ENCODE data around the gene ZXDC.
A peak's percentile ranks its signal among the peaks of the same experiment; 100 is the strongest.

ZXDC gene

GRCh38 chr3:126488886-126489569, 13.3 kb upstream of the ZXDC start:
- no peak for DNase-seq

- DNase-seq: no peak
Measured at GRCh38 chr3:126488185-126488584, 12.5 kb upstream of the ZXDC start.

- no peak for DNase-seq
Measured at GRCh38 chr3:126487151-126487771, 11.6 kb upstream of the ZXDC start.

GRCh38 chr3:126486360-126486847, 10.7 kb upstream of the ZXDC start:
- DNase-seq: no peak

DNA sequence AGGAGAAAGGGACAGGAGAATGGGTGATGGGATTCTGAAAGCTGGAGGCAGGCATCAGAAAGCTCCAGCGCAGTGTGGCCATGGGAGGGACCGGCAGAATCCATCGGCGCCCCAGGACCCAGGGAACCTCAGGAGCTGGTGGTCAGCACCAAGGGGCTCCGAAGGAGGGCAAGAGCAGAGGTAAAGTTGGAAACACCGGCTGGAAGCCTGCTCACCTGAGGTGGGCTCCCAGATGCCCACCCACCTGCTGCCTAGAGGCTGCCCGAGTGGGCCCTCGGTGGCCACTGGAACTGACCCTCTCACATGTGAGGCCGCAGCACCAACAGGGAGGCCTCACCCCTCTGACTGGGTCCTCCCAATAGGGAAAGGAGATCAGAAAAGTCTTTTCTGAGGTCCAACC, 10.3 kb upstream of the ZXDC start:
- DNase-seq: no peak

DNA sequence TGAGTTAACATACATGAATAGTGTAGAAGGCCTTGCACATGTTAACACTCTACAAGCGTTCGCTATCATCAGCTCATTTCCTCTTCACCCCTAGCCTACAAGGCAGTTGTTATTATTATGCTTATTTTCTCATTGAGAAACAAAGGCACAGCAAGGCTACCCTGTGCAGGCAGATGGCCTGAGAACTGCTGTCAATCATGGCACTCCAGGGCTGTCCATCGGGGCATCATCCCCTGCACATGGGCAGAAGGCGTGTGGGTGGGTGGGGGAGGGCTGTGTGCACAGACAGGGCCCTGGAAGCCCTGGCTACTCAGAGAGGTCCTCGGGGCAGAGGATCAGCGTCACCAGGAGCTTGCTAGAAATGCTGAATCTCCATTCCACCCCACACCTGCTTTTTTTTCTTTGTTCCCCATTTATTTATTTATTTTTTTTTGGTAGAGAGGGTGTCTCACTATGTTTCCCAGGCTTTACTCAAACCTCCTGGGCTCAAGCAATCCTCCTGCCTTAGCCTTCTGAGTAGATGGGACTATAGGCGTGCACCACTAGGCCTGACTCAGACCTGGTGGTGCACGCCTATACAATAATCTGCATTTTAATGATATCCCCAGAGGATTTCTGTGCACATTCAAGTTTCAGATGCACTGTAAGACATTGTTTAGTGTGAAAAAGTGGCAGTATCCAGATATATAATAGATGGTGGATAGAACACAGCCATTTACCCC, 9.6 kb upstream of the ZXDC start:
- no peak for DNase-seq

DNA sequence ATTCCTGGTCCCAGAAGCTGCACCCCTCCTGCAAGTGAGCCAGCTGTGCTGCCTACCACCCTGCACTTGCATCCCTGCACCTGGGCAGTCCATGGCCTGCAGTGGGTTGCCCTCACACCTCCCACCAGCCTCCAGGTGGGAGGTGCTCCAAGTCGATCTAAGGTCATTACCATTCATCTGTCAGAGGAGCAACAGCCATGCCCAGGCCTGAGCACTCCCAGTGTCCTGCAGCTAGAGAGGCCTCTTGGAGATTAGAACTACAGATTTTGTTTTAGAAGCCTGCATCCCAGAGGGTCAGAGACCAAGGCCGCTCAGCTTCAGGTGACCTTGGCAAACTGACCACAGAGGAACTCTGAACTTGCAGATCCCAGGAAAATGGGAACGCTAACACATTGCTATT, 9.0 kb upstream of the ZXDC start:
- DNase-seq: no peak

DNA sequence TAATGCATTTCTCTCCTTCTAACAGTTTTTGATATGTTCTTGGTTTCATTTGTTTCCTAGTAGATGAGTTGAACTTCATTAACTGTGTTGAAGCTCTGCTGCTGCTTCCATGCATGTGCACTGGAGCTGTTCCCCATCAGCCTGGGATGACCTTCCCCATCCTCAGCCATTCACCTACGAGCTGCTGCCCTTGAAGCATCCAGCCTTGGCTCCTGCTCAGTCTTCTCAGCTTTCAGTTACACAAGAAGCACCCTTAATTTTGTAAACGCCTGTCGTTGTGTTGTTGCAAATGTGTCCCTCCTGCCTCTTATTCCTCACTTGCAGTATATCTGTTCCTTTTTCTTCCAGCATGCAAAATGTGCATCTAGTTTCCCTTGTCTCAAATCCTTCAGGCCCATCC, 8.5 kb upstream of the ZXDC start:
- DNase-seq: no peak

- no peak for DNase-seq
Measured at GRCh38 chr3:126483321-126483761, 7.7 kb upstream of the ZXDC start.

GRCh38 chr3:126482503-126483255, 7.0 kb upstream of the ZXDC start:
- DNase-seq: no peak

DNA sequence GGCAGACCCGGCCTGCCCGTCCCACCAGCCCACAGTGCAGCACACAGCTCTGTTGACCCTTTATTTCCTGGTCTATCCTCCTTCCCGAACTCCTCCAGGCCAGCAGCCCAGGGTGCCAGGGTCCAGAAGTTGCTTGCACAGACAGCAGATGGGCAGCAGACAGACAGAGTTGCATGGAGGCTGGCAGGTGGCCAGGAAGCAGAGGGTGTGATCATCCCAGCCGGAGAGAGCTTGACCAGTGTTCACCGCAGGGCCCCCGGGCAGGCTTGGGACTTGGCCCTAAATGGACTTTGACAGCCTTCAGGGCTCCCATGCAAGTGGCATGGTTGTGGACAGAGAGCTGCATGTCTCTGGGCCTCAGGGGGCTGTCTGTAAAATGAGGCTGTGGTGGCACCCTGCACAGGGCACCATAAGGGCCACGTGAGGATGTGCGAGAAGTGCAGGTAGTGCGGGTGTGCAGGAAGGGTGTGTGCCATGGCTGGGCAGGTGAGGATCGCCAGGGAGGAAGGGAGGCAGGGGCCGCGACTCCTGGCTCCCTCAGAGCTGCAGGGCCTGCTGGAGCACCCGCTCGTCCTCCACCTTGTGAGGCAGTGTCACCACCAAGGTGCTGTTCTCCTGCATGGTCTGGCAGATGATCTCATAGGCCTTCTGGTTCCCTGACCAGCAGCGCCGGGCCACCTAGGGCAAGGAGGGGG, 6.3 kb upstream of the ZXDC start:
- DNase-seq: no peak

- no peak for DNase-seq
Measured at GRCh38 chr3:126480861-126481260, 5.2 kb upstream of the ZXDC start.

DNA sequence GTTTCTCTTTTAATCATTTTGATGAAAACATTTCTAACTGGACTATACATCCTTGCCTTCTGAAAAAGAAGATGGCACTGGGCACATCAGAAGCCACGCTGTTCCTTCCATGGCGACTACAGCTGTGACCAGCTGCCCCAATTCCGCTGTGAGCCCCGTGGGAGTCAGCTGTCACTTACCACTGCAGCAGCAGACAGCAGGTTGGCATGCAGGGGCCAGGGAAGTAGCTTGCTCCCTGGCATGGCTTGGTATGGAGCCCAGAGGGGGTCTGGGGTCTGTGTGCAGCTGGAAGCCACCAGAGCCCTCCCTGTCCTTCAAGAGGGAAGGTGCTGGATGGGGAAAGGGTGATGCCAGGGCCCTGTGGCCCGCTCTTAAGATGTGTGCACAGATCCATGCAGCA, 4.5 kb upstream of the ZXDC start:
- no peak for DNase-seq

- no peak for DNase-seq
Measured at GRCh38 chr3:126479642-126480041, 4.0 kb upstream of the ZXDC start.

DNA sequence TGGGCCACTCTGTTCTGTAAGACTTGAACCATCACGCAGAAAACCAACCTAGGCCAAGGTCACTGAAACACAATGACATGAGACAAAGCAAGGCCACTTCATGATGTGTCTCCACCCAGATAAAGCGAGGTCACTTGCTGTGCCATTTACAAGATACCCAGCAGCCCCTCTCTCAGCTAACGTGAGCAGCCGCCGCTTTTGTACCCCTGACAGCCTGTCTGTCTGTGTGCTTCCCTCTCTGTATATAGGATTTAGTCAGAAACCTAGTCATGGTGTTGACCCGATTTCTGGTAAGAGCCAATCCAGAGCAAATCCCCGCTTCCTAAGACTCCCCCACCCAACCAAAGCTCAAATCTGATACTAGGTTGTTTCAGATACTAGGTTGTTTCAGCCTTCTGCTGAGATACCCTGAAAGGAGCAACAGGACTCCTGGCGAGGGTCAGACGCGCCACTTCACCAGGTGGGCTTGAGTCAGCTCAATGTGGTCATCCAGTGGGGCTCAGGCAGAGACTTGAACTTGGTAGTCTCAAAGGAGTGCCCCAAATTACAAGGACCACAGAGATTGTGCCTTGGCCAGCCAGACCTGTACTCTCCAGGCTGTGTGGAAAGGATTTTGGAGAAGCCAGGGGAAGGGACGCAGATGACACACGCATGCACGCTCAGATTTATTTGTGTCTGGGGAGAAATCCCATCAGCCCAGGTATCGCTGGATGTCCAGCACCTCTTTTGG, 3.1 kb upstream of the ZXDC start:
- no peak for DNase-seq

GRCh38 chr3:126477061-126477380, 1.3 kb upstream of the ZXDC start:
- DNase-seq: no peak

DNA sequence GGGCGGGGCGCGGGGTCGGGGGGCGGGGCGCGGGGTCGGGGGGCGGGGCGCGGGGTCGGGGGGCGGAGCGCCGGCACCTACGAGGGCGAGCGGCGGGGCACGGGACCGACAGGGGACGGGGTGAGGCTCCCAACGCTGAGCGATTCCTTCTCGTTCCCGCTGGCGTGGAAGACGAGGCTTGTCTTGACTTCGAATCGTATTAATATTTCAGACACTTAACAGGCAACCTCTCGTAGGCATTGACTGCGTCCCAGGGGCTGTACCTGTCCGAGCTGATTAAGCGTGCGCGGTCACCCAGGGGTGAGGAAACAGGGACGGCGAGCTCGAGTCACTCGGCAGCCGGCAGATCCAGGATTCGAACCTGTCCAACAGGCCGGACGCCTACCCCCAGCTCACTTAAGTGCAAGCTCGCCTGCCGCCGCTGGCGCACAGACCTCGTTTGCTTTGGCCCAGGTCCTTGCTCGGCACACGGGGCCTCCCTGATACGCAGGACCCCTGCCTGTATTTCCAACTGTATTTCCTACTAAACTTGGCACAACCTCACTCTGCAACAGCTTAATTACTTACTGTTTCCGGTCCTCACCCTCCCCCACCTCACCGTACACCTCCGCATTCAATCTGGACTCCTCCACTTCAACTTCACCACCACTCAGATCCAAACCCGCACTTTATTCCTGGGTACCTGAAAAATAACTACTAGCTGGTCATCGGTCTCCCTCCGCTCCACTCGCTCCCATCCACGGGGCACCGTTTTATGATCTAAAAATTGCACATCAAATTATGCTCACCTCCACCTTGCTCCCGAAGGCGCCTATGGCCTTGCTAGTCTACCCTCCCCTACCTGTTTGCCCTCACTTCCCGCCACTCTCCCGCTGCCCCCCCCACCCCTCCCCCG, 722 bp upstream of the ZXDC start:
- DNase-seq: peak in 1 of 2 donors; percentile 76

DNA sequence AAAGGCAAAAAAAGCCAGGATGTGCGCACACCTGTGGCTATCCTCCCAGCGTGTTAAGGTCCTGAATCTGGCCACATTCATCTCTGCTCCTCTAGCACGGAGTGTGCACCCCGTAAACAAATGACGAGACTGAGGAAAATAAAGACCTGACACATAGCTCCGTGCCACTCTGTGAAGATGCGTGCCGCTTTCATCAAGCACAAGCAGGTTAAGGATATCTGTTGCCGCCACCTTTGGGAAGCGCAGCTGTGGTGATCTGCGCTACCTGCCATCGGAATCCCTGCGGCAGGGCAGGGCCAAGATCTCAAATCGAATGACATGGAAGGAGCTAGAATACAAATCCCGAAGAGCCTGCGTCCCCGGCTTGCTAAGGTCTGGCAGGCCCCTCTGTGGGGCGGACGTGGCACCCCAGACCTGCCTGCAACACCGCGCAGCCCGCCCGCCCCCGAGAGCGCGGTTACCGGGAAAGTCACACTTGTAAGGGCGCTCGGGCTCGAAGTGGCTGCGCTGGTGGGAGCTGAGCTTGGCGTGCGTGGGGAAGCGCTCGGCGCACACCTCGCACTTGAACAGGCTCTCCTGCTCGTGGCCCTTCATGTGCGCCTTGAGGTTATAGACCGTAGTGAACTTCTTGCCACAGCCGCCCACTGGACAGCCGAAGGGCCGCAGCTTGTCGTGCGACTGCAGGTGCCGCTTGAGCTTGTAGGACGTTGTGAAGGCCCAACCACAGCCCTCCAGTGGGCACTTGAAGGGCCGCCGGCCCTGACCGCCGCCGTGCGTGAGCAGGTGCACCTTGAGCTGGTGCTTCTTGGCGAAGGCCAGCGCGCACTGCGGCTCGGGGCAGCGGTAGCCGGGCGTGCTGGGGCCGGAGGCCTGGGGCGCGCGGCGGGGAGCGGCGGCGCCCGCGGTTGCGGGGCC, 936 bp downstream of the ZXDC start:
- DNase-seq: no peak

DNA sequence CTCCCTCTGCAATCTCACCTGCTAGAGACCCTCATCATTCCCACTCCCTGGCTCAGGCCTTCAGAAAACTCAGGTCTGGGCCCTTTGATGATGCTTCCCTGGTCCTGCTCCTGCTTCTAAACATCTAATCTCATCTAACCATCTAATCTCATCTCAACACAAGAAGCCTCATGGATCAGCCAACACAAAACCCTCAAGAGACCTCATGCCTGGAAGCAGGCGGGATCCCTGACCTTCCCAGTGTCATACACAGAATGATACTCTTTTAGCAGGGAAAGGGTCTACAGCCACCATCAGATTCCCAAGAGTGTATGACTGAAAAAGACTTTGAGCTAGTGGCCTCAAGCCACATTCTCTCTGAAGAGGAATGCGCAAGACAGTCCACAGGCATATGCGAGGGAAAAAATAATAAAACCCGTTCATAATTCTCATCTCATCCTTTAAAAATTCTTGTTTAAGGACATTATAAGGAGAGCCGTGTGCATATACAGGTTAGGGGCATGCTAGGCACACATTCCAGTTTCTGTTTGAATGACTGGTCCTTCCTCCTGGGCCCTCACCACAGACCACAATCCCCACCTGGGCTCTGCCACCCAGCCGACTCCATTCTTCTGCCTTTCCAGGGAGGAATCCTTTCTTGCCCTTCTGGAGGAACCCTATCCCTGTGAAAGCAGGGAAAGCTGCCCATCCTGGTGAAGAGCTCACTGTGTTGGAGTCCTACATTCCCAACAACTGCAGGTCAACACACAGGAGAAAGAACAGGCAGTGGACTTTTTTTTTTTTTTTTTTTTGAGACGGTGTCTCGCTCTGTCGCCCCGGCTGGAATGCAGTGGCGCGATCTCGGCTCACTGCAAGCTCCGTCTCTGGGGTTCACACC, 2.2 kb downstream of the ZXDC start:
- no peak for DNase-seq

All from bone marrow (tissue), 2 donors.